Pericardium fibroblast (primary cell): ENCODE data around the gene DSG3. TPM values are rescaled to one million over a fixed set of nuclear protein-coding genes. Genes with fewer than 3 reads are reported as not detected.

Experiments used
- total RNA-seq: library from RNA; depleted of rRNA; stranded (reverse); fragments of >200 nt; gene quantifications from 2 replicates; pipeline ENCODE4 v1.2.3, GENCODE V29; 2015

The DSG3 gene, protein sequence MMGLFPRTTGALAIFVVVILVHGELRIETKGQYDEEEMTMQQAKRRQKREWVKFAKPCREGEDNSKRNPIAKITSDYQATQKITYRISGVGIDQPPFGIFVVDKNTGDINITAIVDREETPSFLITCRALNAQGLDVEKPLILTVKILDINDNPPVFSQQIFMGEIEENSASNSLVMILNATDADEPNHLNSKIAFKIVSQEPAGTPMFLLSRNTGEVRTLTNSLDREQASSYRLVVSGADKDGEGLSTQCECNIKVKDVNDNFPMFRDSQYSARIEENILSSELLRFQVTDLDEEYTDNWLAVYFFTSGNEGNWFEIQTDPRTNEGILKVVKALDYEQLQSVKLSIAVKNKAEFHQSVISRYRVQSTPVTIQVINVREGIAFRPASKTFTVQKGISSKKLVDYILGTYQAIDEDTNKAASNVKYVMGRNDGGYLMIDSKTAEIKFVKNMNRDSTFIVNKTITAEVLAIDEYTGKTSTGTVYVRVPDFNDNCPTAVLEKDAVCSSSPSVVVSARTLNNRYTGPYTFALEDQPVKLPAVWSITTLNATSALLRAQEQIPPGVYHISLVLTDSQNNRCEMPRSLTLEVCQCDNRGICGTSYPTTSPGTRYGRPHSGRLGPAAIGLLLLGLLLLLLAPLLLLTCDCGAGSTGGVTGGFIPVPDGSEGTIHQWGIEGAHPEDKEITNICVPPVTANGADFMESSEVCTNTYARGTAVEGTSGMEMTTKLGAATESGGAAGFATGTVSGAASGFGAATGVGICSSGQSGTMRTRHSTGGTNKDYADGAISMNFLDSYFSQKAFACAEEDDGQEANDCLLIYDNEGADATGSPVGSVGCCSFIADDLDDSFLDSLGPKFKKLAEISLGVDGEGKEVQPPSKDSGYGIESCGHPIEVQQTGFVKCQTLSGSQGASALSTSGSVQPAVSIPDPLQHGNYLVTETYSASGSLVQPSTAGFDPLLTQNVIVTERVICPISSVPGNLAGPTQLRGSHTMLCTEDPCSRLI
- not detected in 2 replicates for total RNA-seq

DNA sequence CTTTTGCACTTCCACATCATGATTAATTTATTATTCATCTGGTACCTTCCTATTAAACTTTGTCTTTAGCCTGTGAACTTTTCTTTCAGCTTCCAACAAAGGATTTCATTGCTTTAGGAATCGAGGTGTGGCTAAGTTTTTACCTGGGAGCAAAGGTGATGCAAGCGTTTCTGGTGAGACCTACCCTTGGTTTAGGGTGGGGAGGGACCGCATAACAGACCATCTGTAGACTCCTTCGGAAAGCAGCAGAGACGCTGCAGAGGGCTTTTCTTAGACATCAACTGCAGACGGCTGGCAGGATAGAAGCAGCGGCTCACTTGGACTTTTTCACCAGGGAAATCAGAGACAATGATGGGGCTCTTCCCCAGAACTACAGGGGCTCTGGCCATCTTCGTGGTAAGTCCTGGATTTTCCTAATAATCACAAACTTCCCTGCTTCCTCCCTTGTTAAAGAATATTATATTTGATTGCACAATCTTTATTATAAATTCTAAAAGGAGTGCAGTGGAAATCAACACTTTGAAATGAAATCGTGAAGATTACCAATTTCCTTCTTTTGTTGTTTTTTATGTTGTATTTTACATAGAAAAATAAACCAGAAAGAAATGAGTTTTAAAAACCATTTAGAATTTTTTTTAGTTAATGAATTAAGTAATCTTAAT, at the start of gene DSG3:
Gene DSG3 (plus strand): TSS at position 212 of the 662 bp plus-strand sequence. CDS start 137 bp downstream, at position 349.

DNA sequence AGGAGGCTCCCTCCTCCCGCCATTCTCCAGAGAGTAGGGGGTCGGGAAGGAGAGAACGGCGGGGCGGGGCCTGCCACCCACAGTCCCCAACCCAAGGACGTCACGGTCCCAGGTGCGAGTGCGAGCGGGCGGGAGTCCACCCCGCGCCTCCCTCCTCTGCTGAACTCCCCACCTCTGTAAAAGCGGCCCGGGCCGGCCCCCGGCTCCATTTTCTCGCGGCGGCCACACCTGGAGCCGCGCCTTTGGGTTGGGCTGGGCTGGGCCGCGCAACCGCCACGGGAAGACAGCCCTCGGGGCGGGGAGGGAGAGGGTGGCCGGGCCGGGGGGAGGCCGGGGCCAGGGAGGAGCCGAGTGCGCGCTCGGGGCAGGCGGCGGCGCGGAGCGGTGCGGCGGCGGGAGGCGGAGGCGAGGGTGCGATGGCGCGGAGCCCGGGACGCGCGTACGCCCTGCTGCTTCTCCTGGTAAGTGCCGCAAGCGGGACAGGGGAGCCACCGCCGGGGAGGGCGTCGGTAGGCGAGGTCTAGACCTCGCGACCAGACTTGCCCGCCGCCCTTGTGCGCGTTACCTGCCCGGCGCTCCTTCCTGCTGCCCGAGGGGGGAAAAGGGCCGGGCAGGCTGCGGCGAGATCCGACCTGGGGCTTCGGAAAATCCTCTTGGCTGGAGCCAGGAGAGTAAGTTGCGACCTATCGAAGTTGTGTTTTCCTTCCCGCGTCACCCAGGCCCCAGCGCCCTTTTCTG, 50.5 kb downstream of the DSG3 start, which contains the start of gene DSG2:
Gene DSG2 (plus strand): TSS at position 342 of the 738 bp plus-strand sequence. CDS start 75 bp downstream, at position 417.

Other genes starting within 250 kb of the DSG3 start
- not detected in 2 replicates for gene DSG1, start 129.6 kb upstream of the DSG3 start, total RNA-seq
- gene DSG4, start 71.0 kb upstream of the DSG3 start, total RNA-seq, result not detected in 2 replicates
- 1.4 and 10.0 TPM in 2 replicates for gene DSG2, start 50.4 kb downstream of the DSG3 start, total RNA-seq
- gene TTR, start 144.1 kb downstream of the DSG3 start, total RNA-seq, result not detected in 2 replicates
- gene B4GALT6, start 236.8 kb downstream of the DSG3 start, total RNA-seq, result 1.6 and 2.0 TPM in 2 replicates